Measurements from ENCODE around the gene DSEL.

DSEL gene

DNA sequence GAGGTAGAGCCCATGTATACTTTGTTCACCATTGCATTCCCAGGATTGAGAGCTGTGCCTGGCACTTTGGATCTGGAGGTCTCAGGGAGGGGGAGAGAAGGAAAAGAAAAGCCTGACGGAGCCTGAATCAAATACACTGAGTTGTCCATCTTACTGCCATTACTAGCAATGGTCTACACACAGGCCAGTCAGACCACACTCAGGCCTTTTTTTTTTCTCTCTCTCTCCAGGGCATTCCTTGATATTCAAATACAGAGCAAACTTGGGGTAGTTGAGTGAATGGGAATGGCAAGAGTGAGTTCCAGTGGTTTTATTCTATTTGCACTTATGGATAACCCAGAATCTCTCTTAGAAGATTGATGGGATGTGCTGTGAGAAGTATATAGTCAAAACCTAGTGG, 11.8 kb downstream of the DSEL start:
- DNase-seq (ENCODE audit: extremely low read depth in 1 of 2, low read depth in 1 of 2) = no peak

DNA sequence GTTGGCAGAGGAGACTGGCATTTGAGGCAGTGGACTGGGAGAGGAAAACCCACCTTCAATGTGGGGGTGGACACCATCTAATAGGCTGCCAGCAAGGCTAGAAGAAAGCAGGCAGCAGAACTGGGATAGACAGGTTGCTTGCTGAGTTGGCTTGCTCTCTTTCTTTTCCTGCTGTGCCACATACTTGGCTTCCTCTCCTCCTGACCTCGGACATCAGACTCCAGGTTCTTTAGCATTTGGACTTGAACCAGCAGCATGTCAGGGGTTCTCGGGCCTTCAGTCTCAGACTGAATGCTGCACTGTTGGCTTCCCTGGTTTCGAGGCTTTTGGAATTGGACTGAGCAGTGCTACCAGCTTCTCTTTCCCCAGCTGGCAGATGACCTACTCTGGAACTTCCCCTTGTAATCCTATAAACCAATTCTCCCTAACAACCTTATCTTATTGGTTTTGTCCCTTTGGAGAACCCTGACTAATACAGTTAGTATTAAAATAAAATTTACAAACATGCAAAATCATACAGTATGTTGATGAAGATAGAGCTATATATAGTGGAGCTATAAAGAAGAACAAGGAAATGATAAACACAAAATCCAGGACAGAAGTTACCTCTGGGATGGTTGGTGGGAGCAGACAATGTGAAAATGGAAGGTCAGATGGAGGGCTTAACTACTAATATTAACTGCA, 15.9 kb downstream of the DSEL start:
- DNase-seq (ENCODE audit: extremely low read depth in 1 of 2, low read depth in 1 of 2) = no peak

DNA sequence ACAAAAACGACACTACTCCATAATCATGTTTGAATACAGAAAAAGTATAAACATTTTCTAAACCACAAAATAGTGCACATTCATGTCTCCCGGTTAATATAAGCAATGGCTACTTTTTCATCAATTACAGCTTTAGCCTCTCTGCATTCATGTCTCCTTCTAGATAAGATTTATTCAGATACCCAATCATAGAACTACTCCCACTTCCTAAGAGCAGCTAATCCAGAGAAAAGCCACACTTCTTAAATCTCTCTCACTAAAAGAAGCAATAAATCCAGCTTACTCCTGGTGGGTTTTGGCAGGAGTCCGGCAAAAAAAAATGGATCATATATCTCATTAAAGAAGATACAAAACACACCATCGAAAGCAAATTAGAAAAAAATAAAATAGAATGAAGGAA, 20.1 kb downstream of the DSEL start:
- no peak for DNase-seq (ENCODE audit: extremely low read depth in 1 of 2, low read depth in 1 of 2)

DNA sequence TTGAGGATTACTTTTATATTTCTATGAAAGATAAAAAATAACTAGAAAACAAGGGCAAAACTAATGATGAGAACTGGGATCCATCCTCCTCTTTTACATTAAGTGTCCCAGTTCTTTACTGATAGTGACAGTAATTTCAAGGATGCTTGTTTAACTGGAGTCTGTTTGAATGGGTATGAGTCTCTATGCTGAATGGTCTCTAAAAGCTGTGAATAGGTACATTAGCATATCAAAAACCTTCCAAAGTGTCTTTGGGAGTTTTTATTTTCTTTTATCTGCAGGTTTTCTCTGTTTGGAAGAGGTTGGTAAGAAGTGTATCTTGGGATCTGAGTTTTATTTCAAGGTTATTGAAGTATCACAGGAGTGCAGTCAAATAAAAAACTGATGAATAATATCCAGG, 30.0 kb downstream of the DSEL start:
- no peak for DNase-seq (ENCODE audit: extremely low read depth in 1 of 2, low read depth in 1 of 2)

DNA sequence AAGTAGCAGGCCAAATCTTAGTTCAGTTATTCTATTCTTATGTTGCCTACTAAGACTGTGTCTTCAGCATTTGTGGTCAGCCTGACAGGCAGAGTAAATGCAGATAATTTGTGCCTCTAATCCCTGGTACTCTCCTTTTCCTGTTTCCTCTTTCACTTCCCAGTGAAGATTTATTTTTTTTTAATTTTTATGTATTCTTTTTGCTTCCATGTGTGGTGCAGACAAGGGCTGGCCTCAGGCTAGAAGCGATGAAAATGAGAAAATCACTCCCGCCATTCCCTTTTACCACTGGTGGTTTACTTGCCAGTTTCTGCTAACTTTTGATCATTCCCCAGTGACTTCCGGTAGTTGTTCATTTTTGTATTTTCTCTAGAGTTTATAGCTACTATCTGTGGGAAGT, 30.9 kb downstream of the DSEL start:
- DNase-seq (ENCODE audit: extremely low read depth in 1 of 2, low read depth in 1 of 2) = no peak

DNA sequence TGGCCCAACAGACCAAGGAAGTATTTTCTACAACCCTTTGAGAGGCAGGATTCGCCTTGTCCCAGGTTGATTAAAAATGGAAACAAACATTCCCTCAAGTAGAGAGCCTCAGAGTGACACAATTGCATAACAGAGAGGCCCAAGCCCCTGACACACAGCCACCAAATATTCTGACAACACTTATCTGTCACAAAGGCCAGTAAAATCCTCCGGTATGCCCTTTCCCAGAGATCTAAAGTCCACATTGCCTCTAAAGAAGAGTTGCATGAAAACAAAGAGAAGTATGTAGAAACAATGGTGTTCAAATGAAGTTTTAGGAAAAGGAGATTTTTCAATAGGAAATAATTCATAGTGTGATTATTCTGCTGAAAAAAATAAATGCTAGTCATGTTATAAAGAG, 32.1 kb downstream of the DSEL start:
- no peak for DNase-seq (ENCODE audit: extremely low read depth in 1 of 2, low read depth in 1 of 2)

DNA sequence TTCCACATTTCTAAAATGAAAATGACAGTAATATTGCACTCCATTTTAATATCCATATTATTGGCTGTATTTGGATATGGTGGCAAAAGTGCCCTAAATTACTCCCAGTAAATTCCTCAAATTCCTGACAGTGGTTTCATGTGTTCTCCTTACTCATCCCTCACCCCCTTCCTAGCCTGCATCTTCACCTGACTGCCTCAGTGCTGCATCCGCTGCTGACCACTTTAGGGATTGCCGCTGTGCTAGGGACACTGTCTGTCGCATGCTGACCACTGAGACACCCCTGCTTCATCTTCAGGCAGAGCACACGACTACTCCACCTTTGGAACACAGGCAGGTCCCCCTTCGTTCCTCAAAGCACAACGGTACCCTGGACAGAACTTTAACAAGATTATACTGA, 32.6 kb downstream of the DSEL start:
- no peak for DNase-seq (ENCODE audit: extremely low read depth in 1 of 2, low read depth in 1 of 2)

GRCh38 chr18:67483237-67483636, 33.3 kb downstream of the DSEL start:
- DNase-seq (ENCODE audit: extremely low read depth in 1 of 2, low read depth in 1 of 2) = no peak

GRCh38 chr18:67478249-67478648, 38.3 kb downstream of the DSEL start:
- DNase-seq (ENCODE audit: extremely low read depth in 1 of 2, low read depth in 1 of 2) = no peak

GRCh38 chr18:67477522-67477921, 39.0 kb downstream of the DSEL start:
- DNase-seq (ENCODE audit: extremely low read depth in 1 of 2, low read depth in 1 of 2) = no peak

- DNase-seq (ENCODE audit: extremely low read depth in 1 of 2, low read depth in 1 of 2) = no peak
Observed at GRCh38 chr18:67476585-67476984, 39.9 kb downstream of the DSEL start.

- DNase-seq (ENCODE audit: extremely low read depth in 1 of 2, low read depth in 1 of 2) = no peak
Observed at GRCh38 chr18:67475673-67476072, 40.8 kb downstream of the DSEL start.

DNA sequence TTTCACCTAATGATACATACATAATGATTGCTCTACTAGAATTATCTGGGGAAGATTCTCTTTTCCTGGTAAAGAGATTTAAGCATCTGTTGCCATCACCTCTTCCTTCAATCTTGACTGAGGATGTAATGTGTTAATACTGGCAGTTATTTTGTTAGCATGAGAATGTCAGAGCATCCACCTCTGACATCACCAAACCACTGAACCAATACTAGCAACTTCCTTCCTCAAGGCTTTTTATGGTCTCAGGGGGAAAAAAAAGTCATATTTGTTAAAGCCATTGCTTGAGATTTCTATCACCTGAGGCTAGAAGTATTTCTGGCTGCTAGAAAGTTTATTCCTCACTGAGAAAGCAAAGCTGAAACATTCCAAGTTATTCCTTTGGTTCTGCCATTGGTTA, 48.5 kb downstream of the DSEL start:
- DNase-seq (ENCODE audit: extremely low read depth in 1 of 2, low read depth in 1 of 2) = no peak

DNA sequence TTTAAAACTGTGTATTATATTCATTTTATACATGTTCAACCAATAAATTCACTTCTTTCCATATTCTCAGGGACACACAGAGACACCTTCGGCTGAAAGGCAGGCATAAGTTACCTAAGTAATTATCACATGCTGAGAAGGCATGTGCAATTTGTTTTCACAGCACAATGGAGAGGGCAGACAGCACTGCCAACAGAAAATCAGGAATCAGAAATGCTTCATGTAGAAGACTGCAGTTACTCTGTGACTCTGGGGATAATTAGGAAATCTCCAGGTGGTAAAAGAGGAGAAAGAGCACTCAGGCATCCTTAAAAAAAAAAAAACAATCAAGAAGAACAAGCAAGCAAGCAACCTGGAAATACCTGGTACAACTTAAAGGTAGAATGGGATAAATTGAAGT, 49.3 kb downstream of the DSEL start:
- DNase-seq (ENCODE audit: extremely low read depth in 1 of 2, low read depth in 1 of 2) = no peak

GRCh38 chr18:67464499-67464898, 52.0 kb downstream of the DSEL start:
- no peak for DNase-seq (ENCODE audit: extremely low read depth in 1 of 2, low read depth in 1 of 2)

GRCh38 chr18:67463829-67464228, 52.7 kb downstream of the DSEL start:
- no peak for DNase-seq (ENCODE audit: extremely low read depth in 1 of 2, low read depth in 1 of 2)

GRCh38 chr18:67456711-67457110, 59.8 kb downstream of the DSEL start:
- DNase-seq (ENCODE audit: extremely low read depth in 1 of 2, low read depth in 1 of 2) = no peak

Measured in activated CD8-positive, alpha-beta memory T cell treated with anti-CD3 and anti-CD28 coated beads for 1 hour (primary cell).